SK-N-MC (cell line): Measurements from ENCODE around the gene LRP1B.

Experiments used
- EZH2 ChIP-seq: fragments of 200-600 bp; sonication (generic); IDR thresholded peaks from one replicate; pipeline ENCODE4 v1.6.1; 2017; ENCODE audit warnings: antibody characterized with exemption
- POLR2AphosphoS5 ChIP-seq: IDR thresholded peaks from 2 replicates; pipeline ENCODE4 v1.6.1; 2012; ENCODE audit warnings: mild to moderate bottlenecking, low read depth, low read length, borderline replicate concordance

DNA sequence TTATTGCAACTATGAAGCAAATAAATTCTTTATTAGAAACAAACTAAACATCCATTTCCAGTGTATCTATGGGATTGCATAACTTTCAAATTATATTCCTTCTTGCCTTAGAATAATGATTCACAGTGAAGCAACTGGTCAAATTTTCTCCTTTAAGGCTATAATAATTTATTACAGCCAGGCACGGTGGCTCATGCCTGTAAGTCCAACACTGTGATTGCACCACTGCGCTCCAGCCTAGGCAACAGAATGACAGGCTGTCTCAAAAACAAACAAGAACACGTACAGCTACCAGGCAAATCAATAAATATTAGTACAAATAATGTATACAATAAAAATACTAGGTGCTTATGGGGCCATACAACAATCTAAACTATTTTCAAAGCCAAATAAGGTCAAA, 1416.2 kb downstream of the LRP1B start:
- TF ChIP-seq EZH2 (no peak), POLR2AphosphoS5 (no peak)
